Spleen (tissue), 11 donors: ENCODE measurements around the gene PDE6D. TPM values are rescaled to one million over a fixed set of nuclear protein-coding genes. Genes with fewer than 3 reads are reported as not detected.

Source experiments
- DNase-seq: peaks from one replicate; pipeline ENCODE4 v3.0.0-alpha.2; 2020
- H3K27ac ChIP-seq, 8 donors: fragments of 200-600 bp; sonication (generic) in 7 of 8; 1 replicate in 4 of 8; 2 replicates in 4 of 8; pipeline versions ENCODE4 v1.5.0 to v1.8.0; 2016 to 2021; ENCODE audit warnings: inconsistent platforms in 4 of 8, mild to moderate bottlenecking in 4 of 8, moderate library complexity in 1 of 8
- H3K27me3 ChIP-seq, 7 donors: fragments of 200-600 bp; sonication (generic) in 6 of 7; replicated peaks in 1 of 7; 1 replicate in 4 of 7; 2 replicates in 3 of 7; pipeline versions ENCODE4 v1.5.0 to v1.8.0; 2016 to 2021; ENCODE audit warnings: inconsistent platforms in 3 of 7, mild to moderate bottlenecking in 1 of 7
- H3K36me3 ChIP-seq, 6 donors: fragments of 200-600 bp; sonication (generic) in 5 of 6; 1 replicate in 4 of 6; 2 replicates in 2 of 6; pipeline versions ENCODE4 v1.5.0 to v1.8.0; 2016 to 2021; ENCODE audit warnings: inconsistent platforms in 2 of 6
- H3K4me1 ChIP-seq, 6 donors: fragments of 200-600 bp; sonication (generic) in 5 of 6; 1 replicate in 3 of 6; 2 replicates in 3 of 6; pipeline versions ENCODE4 v1.5.0 to v1.8.0; 2016 to 2021; ENCODE audit warnings: inconsistent platforms in 3 of 6
- H3K4me3 ChIP-seq, 8 donors: fragments of 200-600 bp; sonication (generic) in 7 of 8; 1 replicate in 4 of 8; 2 replicates in 4 of 8; pipeline versions ENCODE4 v1.5.0 to v1.8.0; 2016 to 2021; ENCODE audit warnings: inconsistent platforms in 4 of 8, mild to moderate bottlenecking in 4 of 8, moderate library complexity in 2 of 8
- H3K9me3 ChIP-seq, 8 donors: fragments of 200-600 bp; sonication (generic) in 7 of 8; 1 replicate in 4 of 8; 2 replicates in 4 of 8; pipeline versions ENCODE4 v1.5.0 to v1.8.0; 2016 to 2021; ENCODE audit warnings: inconsistent platforms in 4 of 8
- CTCF ChIP-seq, 11 experiments: fragments of 200-600 bp in 7 of 11; fragments of 450-650 bp in 4 of 11; sonication (generic) in 4 of 11; IDR thresholded peaks in 8 of 11; conservative IDR thresholded peaks in 3 of 11; 1 replicate in 7 of 11; 2 replicates in 4 of 11; pipeline versions ENCODE4 v1.4.0 to v1.8.0; 2016 to 2021; ENCODE audit warnings: antibody characterized with exemption in 11 of 11, inconsistent platforms in 4 of 11, mild to moderate bottlenecking in 1 of 11
- POLR2A ChIP-seq, 3 donors: fragments of 450-650 bp; IDR thresholded peaks; one replicate each; pipeline ENCODE4 v1.5.1; 2017; ENCODE audit warnings: antibody characterized with exemption in 3 of 3, mild to moderate bottlenecking in 1 of 3
- POLR2AphosphoS5 ChIP-seq, 3 donors: sonication (generic); formaldehyde crosslinking; IDR thresholded peaks; one replicate each; pipeline ENCODE4 v1.5.1; 2017; ENCODE audit warnings: antibody characterized with exemption in 3 of 3
- WGBS, 5 donors: extraction: QIAGEN DNeasy Blood & Tissue Kit in 3 of 5; methylation state at CpG; one replicate each; pipeline versions ENCODE4 v1.1.5 to v1.1.7; 2013 to 2018; 5-methylcytosine and 5-hydroxymethylcytosine counted together
- intact Hi-C: fragments of 100-400 bp; cut with DNase I; formaldehyde crosslinking; loops from one replicate; pipeline ENCODE4 v1.15.0; 2023; ENCODE audit warnings: low total_unique reads
- polyA plus RNA-seq, 3 donors: library from polyadenylated mRNA; stranded (reverse); fragments of 200-250 nt; gene quantifications; one replicate each; pipeline ENCODE4 v1.2.1, GENCODE V29; 2013
- total RNA-seq, 7 donors: library from RNA; depleted of rRNA in 3 of 7; stranded (reverse); fragments of >200 nt in 3 of 7; fragmentation: NEBNext Ultra II Directional in 4 of 7; extraction: Animal tissue kit (Norgen Biotek cat#: 25700) in 4 of 7; gene quantifications; one replicate each; pipeline versions ENCODE4 v1.1.0 to v1.2.1, GENCODE V29; 2016 to 2021
- donor health status: healthy with polysubstance abuse.
- donor health status: DM: no; HTN: no; CAD: no; lungs with moderate emphysema.
- donor health status: DM: no; HTN: no; CAD: no.
- donor health status: Bipolar disorder and iron deficiency.
- donor health status: healthy.
- donor health status: DM: no; HTN: no; CAD: no.
- donor health status: DM: yes; HTN: yes; CAD: no.

The PDE6D gene
- total and polyA plus RNA-seq, 10 donors = 20.5 to 45.0 (median 29.6) TPM

GRCh38 chr2:231691251-231691772 lies 89.8 kb downstream of the PDE6D start:
- intact Hi-C loops = no loop called here
- TF ChIP-seq POLR2AphosphoS5 (IDR thresholded peaks at IDR 0.05) = no peak
- TF ChIP-seq POLR2A (IDR thresholded peaks at IDR 0.05) = no peak
- no peak for TF ChIP-seq CTCF (IDR thresholded peaks at IDR 0.05 in 8 of 11, conservative IDR thresholded peaks at IDR 0.05 in 3 of 11)
- Histone ChIP-seq H3K4me3 (no peak overlapping the region), H3K36me3 (no peaks in the 10 kb centered on the region), H3K27me3 (no peaks in the 10 kb centered on the region), H3K27ac (no peak overlapping the region), H3K9me3 (no peaks in the 10 kb centered on the region), H3K4me1 (peaks cover 0 to 23% (median 12%) of the 10 kb centered on the region in 6 donors)
- no peak for DNase-seq
- 72 to 82% (median 78%) methylated on average over 9 of the region's 9 CpGs for WGBS, 5 donors

GRCh38 chr2:231689124-231689893 lies 91.8 kb downstream of the PDE6D start:
- Histone ChIP-seq H3K27me3 (no peaks in the 10 kb centered on the region), H3K4me3 (no peak overlapping the region), H3K4me1 (peaks cover 0 to 26% (median 12%) of the 10 kb centered on the region in 6 donors), H3K36me3 (no peaks in the 10 kb centered on the region), H3K27ac (no peak overlapping the region), H3K9me3 (no peaks in the 10 kb centered on the region)
- intact Hi-C loops = no loop called here
- 82 to 86% (median 85%) methylated on average over 15 of the region's 15 CpGs for WGBS, 5 donors
- no peak for TF ChIP-seq CTCF (IDR thresholded peaks at IDR 0.05 in 8 of 11, conservative IDR thresholded peaks at IDR 0.05 in 3 of 11)
- TF ChIP-seq POLR2AphosphoS5 (IDR thresholded peaks at IDR 0.05) = no peak
- no peak for TF ChIP-seq POLR2A (IDR thresholded peaks at IDR 0.05)
- DNase-seq = no peak

- DNase-seq = peak; percentile 75
- WGBS, 5 donors = 87 to 98% (median 90%) methylated on average over 9 to 17 of the region's 17 CpGs
- no peaks in the 10 kb centered on the region for H3K36me3 ChIP-seq
- H3K4me1 ChIP-seq = peaks cover 0 to 28% (median 12%) of the 10 kb centered on the region in 6 donors
- no peak overlapping the region for H3K27ac ChIP-seq
- no peak overlapping the region for H3K4me3 ChIP-seq
- H3K9me3 ChIP-seq = no peaks in the 10 kb centered on the region
- TF ChIP-seq POLR2A (IDR thresholded peaks at IDR 0.05) = no peak
- TF ChIP-seq CTCF (IDR thresholded peaks at IDR 0.05 in 8 of 11, conservative IDR thresholded peaks at IDR 0.05 in 3 of 11) = no peak
- TF ChIP-seq POLR2AphosphoS5 (IDR thresholded peaks at IDR 0.05) = no peak
- intact Hi-C loops = no loop called here
- no peaks in the 10 kb centered on the region for H3K27me3 ChIP-seq
Measured at GRCh38 chr2:231688719-231689118, 92.4 kb downstream of the PDE6D start.

GRCh38 chr2:231687961-231688360 lies 93.1 kb downstream of the PDE6D start:
- intact Hi-C loops = no loop called here
- WGBS, 5 donors = 88 to 94% (median 91%) methylated on average over 3 to 4 of the region's 4 CpGs
- no peak overlapping the region for H3K27ac ChIP-seq
- peaks cover 0 to 20% (median 10%) of the 10 kb centered on the region in 6 donors for H3K4me1 ChIP-seq
- DNase-seq = no peak
- H3K4me3 ChIP-seq = no peak overlapping the region
- no peaks in the 10 kb centered on the region for H3K9me3 ChIP-seq
- TF ChIP-seq CTCF (IDR thresholded peaks at IDR 0.05 in 8 of 11, conservative IDR thresholded peaks at IDR 0.05 in 3 of 11) = no peak
- no peak for TF ChIP-seq POLR2AphosphoS5 (IDR thresholded peaks at IDR 0.05)
- TF ChIP-seq POLR2A (IDR thresholded peaks at IDR 0.05) = no peak
- no peaks in the 10 kb centered on the region for H3K27me3 ChIP-seq
- no peaks in the 10 kb centered on the region for H3K36me3 ChIP-seq
